SK-N-SH treated with all-trans-retinoic acid at 6 μM for 48 hours (cell line): ENCODE data around the gene HDAC4.

ENCODE experiments used
- ATAC-seq: fragments of 200-7000 bp; cut with Tn5 transposase; 3 replicates; pipeline ENCODE4 v1.9.1; 2020; ENCODE audit warnings: mild to moderate bottlenecking, moderate library complexity
- ARNTL ChIP-seq: fragments of 450-650 bp; formaldehyde crosslinking; IDR thresholded peaks from 2 replicates; pipeline ENCODE4 v1.5.0; 2020; ENCODE audit warnings: low read depth, mild to moderate bottlenecking, moderate library complexity, borderline replicate concordance
- BACH2 ChIP-seq: fragments of 250-450 bp; sonication (Bioruptor Pico); IDR thresholded peaks from 2 replicates; pipeline ENCODE4 v1.9.0; 2021; ENCODE audit warnings: mild to moderate bottlenecking, borderline replicate concordance
- GLIS3 ChIP-seq: fragments of 250-450 bp; sonication (Bioruptor Pico); IDR thresholded peaks from 2 replicates; pipeline ENCODE4 v1.5.0; 2020; ENCODE audit warnings: mild to moderate bottlenecking, moderate library complexity
- ISL1 ChIP-seq: fragments of 250-450 bp; sonication (Bioruptor Pico); IDR thresholded peaks from 2 replicates; pipeline ENCODE4 v2.1.2; 2022; ENCODE audit warnings: mild to moderate bottlenecking, moderate library complexity
- PPARA ChIP-seq: fragments of 250-450 bp; sonication (Bioruptor Pico); IDR thresholded peaks from 2 replicates; pipeline ENCODE4 v1.5.0; 2020; ENCODE audit warnings: mild to moderate bottlenecking, borderline replicate concordance
- RARB ChIP-seq: fragments of 250-450 bp; sonication (Bioruptor Pico); IDR thresholded peaks from 2 replicates; pipeline ENCODE4 v1.8.0; 2021; ENCODE audit warnings: mild to moderate bottlenecking, moderate library complexity
- SNAI2 ChIP-seq: fragments of 250-450 bp; sonication (Bioruptor Pico); IDR thresholded peaks from 2 replicates; pipeline ENCODE4 v1.5.0; 2020; ENCODE audit warnings: mild to moderate bottlenecking, moderate library complexity
- TCF4 ChIP-seq: fragments of 250-450 bp; sonication (Bioruptor Pico); IDR thresholded peaks from 2 replicates; pipeline ENCODE4 v1.8.0; 2021; ENCODE audit warnings: mild to moderate bottlenecking, moderate library complexity, borderline replicate concordance
- TOX ChIP-seq: fragments of 250-450 bp; sonication (Bioruptor Pico); IDR thresholded peaks from 2 replicates; pipeline ENCODE4 v1.8.0; 2021; ENCODE audit warnings: mild to moderate bottlenecking, moderate library complexity, borderline replicate concordance
- ZC3H10 ChIP-seq: fragments of 250-450 bp; sonication (Bioruptor Pico); IDR thresholded peaks from 2 replicates; pipeline ENCODE4 v1.5.1; 2021; ENCODE audit warnings: mild to moderate bottlenecking, moderate library complexity
- ZFP3 ChIP-seq: fragments of 250-450 bp; sonication (Bioruptor Pico); IDR thresholded peaks from 2 replicates; pipeline ENCODE4 v1.5.0; 2020; ENCODE audit warnings: mild to moderate bottlenecking, moderate library complexity
- ZFP30 ChIP-seq: fragments of 450-650 bp; formaldehyde crosslinking; IDR thresholded peaks from 2 replicates; pipeline ENCODE4 v1.5.0; 2022; ENCODE audit warnings: mild to moderate bottlenecking, moderate library complexity
- ZNF565 ChIP-seq: fragments of 450-650 bp; formaldehyde crosslinking; conservative IDR thresholded peaks from 2 replicates; pipeline ENCODE4 v1.5.0; 2020; ENCODE audit warnings: low read depth, mild to moderate bottlenecking, moderate library complexity
- ZNF70 ChIP-seq: fragments of 450-650 bp; formaldehyde crosslinking; IDR thresholded peaks from 2 replicates; pipeline ENCODE4 v1.5.0; 2020; ENCODE audit warnings: mild to moderate bottlenecking, moderate library complexity
- ZNF8 ChIP-seq: fragments of 450-650 bp; formaldehyde crosslinking; IDR thresholded peaks from 2 replicates; pipeline ENCODE4 v1.5.0; 2020; ENCODE audit warnings: mild to moderate bottlenecking, moderate library complexity
- TF ChIP-seq, protein P1 (sequence below): fragments of 250-450 bp; sonication (Bioruptor Pico); IDR thresholded peaks from 2 replicates; pipeline ENCODE4 v1.5.0; 2020; ENCODE audit warnings: mild to moderate bottlenecking, moderate library complexity
- TF ChIP-seq, protein P2 (sequence below): fragments of 250-450 bp; sonication (Bioruptor Pico); IDR thresholded peaks from 2 replicates; pipeline ENCODE4 v1.8.0; 2021; ENCODE audit warnings: low read depth, mild to moderate bottlenecking, moderate library complexity, borderline replicate concordance
- TF ChIP-seq, protein P3 (sequence below): fragments of 250-450 bp; sonication (Bioruptor Pico); IDR thresholded peaks from 2 replicates; pipeline ENCODE4 v1.5.1; 2021; ENCODE audit warnings: mild to moderate bottlenecking, moderate library complexity
- TF ChIP-seq, protein P4 (sequence below): fragments of 250-450 bp; sonication (Bioruptor Pico); IDR thresholded peaks from 2 replicates; pipeline ENCODE4 v1.8.0; 2020; ENCODE audit warnings: mild to moderate bottlenecking, moderate library complexity, borderline replicate concordance
- TF ChIP-seq, protein P5 (sequence below): fragments of 250-450 bp; sonication (Bioruptor Pico); IDR thresholded peaks from 2 replicates; pipeline ENCODE4 v1.5.1; 2020; ENCODE audit warnings: low read depth, mild to moderate bottlenecking, moderate library complexity

The HDAC4 gene

DNA sequence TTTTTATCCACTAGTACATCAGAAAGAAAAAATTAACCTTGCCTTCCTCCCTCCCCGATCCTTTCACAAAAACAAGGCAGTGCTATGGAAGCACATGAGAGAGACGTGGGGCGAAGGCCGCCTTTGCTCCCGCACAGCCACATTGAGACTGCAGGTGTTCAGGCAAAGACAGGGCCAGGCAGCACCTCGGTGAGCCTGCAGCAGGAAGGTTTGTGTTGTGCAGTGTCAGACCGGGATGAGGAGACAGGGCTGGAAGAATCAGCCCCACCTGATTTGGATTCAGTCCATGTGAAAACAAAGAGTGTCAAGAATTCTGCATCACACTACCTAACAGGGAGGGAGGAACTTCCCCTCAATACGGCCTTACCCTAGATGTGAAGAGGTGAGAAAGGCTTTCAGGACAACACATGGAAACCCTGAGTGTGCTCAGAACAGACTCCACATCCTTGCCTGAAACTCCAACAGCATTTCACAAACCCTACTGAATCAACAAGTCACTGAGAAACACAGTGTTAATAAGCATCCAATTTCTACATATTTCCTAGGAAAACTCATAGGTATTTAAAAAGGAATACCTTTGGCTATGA lies 59.6 kb downstream of the HDAC4 start:
- no peak for TF ChIP-seq GLIS3 (CRISPR knock-in tag)
- TF ChIP-seq, protein P1, sequence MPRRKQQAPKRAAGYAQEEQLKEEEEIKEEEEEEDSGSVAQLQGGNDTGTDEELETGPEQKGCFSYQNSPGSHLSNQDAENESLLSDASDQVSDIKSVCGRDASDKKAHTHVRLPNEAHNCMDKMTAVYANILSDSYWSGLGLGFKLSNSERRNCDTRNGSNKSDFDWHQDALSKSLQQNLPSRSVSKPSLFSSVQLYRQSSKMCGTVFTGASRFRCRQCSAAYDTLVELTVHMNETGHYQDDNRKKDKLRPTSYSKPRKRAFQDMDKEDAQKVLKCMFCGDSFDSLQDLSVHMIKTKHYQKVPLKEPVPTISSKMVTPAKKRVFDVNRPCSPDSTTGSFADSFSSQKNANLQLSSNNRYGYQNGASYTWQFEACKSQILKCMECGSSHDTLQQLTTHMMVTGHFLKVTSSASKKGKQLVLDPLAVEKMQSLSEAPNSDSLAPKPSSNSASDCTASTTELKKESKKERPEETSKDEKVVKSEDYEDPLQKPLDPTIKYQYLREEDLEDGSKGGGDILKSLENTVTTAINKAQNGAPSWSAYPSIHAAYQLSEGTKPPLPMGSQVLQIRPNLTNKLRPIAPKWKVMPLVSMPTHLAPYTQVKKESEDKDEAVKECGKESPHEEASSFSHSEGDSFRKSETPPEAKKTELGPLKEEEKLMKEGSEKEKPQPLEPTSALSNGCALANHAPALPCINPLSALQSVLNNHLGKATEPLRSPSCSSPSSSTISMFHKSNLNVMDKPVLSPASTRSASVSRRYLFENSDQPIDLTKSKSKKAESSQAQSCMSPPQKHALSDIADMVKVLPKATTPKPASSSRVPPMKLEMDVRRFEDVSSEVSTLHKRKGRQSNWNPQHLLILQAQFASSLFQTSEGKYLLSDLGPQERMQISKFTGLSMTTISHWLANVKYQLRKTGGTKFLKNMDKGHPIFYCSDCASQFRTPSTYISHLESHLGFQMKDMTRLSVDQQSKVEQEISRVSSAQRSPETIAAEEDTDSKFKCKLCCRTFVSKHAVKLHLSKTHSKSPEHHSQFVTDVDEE (CRISPR knock-in tag), result no peak
- no peak for TF ChIP-seq ZNF8 (CRISPR knock-in tag)
- TF ChIP-seq, protein P2, sequence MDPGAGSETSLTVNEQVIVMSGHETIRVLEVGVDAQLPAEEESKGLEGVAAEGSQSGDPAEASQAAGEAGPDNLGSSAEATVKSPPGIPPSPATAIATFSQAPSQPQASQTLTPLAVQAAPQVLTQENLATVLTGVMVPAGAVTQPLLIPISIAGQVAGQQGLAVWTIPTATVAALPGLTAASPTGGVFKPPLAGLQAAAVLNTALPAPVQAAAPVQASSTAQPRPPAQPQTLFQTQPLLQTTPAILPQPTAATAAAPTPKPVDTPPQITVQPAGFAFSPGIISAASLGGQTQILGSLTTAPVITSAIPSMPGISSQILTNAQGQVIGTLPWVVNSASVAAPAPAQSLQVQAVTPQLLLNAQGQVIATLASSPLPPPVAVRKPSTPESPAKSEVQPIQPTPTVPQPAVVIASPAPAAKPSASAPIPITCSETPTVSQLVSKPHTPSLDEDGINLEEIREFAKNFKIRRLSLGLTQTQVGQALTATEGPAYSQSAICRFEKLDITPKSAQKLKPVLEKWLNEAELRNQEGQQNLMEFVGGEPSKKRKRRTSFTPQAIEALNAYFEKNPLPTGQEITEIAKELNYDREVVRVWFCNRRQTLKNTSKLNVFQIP, result no peak
- TF ChIP-seq PPARA (CRISPR knock-in tag), result no peak
- TF ChIP-seq, protein P3, sequence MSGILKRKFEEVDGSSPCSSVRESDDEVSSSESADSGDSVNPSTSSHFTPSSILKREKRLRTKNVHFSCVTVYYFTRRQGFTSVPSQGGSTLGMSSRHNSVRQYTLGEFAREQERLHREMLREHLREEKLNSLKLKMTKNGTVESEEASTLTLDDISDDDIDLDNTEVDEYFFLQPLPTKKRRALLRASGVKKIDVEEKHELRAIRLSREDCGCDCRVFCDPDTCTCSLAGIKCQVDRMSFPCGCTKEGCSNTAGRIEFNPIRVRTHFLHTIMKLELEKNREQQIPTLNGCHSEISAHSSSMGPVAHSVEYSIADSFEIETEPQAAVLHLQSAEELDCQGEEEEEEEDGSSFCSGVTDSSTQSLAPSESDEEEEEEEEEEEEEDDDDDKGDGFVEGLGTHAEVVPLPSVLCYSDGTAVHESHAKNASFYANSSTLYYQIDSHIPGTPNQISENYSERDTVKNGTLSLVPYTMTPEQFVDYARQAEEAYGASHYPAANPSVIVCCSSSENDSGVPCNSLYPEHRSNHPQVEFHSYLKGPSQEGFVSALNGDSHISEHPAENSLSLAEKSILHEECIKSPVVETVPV (CRISPR knock-in tag), result no peak
- TF ChIP-seq SNAI2 (CRISPR knock-in tag), result no peak
- TF ChIP-seq, protein P4, sequence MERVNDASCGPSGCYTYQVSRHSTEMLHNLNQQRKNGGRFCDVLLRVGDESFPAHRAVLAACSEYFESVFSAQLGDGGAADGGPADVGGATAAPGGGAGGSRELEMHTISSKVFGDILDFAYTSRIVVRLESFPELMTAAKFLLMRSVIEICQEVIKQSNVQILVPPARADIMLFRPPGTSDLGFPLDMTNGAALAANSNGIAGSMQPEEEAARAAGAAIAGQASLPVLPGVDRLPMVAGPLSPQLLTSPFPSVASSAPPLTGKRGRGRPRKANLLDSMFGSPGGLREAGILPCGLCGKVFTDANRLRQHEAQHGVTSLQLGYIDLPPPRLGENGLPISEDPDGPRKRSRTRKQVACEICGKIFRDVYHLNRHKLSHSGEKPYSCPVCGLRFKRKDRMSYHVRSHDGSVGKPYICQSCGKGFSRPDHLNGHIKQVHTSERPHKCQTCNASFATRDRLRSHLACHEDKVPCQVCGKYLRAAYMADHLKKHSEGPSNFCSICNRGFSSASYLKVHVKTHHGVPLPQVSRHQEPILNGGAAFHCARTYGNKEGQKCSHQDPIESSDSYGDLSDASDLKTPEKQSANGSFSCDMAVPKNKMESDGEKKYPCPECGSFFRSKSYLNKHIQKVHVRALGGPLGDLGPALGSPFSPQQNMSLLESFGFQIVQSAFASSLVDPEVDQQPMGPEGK (CRISPR knock-in tag), result no peak
- TF ChIP-seq ZFP3 (CRISPR knock-in tag), result no peak
- no peak for TF ChIP-seq BACH2 (CRISPR knock-in tag)
- TF ChIP-seq, protein P5, sequence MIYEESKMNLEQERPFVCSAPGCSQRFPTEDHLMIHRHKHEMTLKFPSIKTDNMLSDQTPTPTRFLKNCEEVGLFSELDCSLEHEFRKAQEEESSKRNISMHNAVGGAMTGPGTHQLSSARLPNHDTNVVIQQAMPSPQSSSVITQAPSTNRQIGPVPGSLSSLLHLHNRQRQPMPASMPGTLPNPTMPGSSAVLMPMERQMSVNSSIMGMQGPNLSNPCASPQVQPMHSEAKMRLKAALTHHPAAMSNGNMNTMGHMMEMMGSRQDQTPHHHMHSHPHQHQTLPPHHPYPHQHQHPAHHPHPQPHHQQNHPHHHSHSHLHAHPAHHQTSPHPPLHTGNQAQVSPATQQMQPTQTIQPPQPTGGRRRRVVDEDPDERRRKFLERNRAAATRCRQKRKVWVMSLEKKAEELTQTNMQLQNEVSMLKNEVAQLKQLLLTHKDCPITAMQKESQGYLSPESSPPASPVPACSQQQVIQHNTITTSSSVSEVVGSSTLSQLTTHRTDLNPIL (CRISPR knock-in tag), result no peak
- no peak for TF ChIP-seq ZFP30
- TF ChIP-seq ARNTL (CRISPR knock-in tag), result no peak
- TF ChIP-seq ZNF565 (CRISPR knock-in tag), result no peak
- no peak for TF ChIP-seq ZC3H10
- TF ChIP-seq TOX (CRISPR knock-in tag), result no peak
- no peak for TF ChIP-seq ISL1 (CRISPR knock-in tag)
- TF ChIP-seq RARB (CRISPR knock-in tag), result no peak
- TF ChIP-seq TCF4 (CRISPR knock-in tag), result no peak
- TF ChIP-seq ZNF70, result no peak
- no peak for ATAC-seq

DNA sequence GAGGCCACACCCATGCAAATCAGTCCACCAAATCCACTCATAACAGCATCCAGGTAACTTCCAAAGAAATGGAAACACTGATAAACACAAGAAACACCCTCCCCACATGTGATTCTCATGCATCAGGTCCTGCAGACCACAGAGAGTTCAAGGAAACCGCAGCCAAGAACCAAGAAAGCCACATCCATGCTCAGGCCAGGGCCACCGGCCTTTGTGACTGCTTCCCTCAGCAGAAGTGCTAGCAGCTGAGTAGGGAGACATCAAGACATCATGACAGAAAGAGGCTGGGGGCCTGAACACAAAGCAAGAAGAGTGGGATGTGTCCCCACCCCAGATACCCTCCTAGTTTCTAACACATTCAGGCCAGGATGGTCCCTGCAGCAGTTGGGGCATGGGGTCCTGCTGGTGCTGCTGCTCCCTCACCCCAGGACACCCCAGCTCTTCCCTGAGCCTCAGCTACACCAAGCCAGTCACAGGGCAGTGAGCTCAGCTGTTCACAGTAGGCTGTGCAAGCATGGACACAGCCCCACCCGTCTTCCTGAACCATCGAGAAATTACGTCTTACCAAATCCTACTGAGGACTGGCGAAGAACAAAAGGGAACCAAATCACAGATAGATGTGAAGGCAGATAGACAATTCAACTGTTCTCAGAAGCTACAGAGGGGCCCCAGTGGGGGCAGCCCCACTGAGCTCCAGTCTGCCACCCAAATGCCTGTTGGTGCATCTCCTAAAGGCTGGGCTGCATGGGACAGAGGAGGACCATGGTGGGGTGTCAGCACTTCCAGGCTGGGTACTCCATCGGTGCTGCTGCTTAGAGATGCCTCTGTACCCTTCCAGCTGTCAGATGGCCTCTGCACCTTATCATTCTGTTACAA lies 60.9 kb downstream of the HDAC4 start:
- ATAC-seq, result no peak
- TF ChIP-seq ISL1 (CRISPR knock-in tag), result no peak

DNA sequence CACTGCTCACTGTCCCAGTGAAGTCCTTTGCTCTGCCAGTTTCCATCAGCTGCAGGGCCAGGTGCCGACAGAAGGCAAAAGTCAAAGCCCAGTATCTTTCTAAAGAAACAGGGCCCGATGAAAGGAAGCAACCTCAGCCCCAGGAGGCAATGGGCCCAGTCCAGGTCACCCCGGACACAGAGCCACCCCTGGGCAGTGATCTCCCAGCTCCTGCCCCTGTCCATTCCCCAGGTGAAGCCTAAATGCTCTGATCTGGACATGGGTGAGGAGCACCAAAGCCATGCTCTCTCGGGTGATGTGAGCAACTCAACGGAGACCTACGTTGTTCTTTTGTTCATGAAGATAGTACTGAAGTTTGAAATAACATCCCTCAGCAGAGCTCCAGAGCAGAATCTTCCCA lies 61.6 kb downstream of the HDAC4 start:
- TF ChIP-seq ZFP3 (CRISPR knock-in tag) (no peak), ZNF8 (CRISPR knock-in tag) (no peak), ZFP30 (no peak), ZNF565 (CRISPR knock-in tag) (no peak)
- no peak for ATAC-seq
